ENCODE results near the gene QRICH1.

The QRICH1 gene

GRCh38 chr3:49112262-49112661 is 18.4 kb upstream of the QRICH1 start:
- no peak for DNase-seq

GRCh38 chr3:49111347-49111746 is 17.5 kb upstream of the QRICH1 start:
- DNase-seq = no peak

- DNase-seq = no peak
These were observed 16.9 kb upstream of the QRICH1 start for GRCh38 chr3:49110780-49111179.

GRCh38 chr3:49108346-49108745 is 14.5 kb upstream of the QRICH1 start:
- no peak for DNase-seq

GRCh38 chr3:49104427-49105291 is 10.8 kb upstream of the QRICH1 start, which contains the start of gene QARS1:
QARS1 (minus strand) TSS chr3:49104757; CDS start chr3:49104733, 24 bp downstream.
- peak; percentile 65 for DNase-seq

- DNase-seq = no peak
These were observed 10.2 kb upstream of the QRICH1 start for GRCh38 chr3:49104052-49104426.

- DNase-seq = no peak
These were observed 6.3 kb upstream of the QRICH1 start for GRCh38 chr3:49100046-49100615.

GRCh38 chr3:49098910-49099630 is 5.2 kb upstream of the QRICH1 start:
- DNase-seq = no peak

GRCh38 chr3:49098429-49098828 is 4.6 kb upstream of the QRICH1 start:
- DNase-seq = peak; percentile 23

- no peak for DNase-seq
These were observed 676 bp downstream of the QRICH1 start for GRCh38 chr3:49092938-49093852.

GRCh38 chr3:49081429-49081828 is 12.4 kb downstream of the QRICH1 start:
- no peak for DNase-seq

GRCh38 chr3:49079270-49079669 is 14.6 kb downstream of the QRICH1 start:
- no peak for DNase-seq

GRCh38 chr3:49076646-49077045 is 17.2 kb downstream of the QRICH1 start:
- DNase-seq = no peak

GRCh38 chr3:49076116-49076515 is 17.8 kb downstream of the QRICH1 start:
- no peak for DNase-seq

GRCh38 chr3:49058011-49058410 is 35.9 kb downstream of the QRICH1 start:
- no peak for DNase-seq

GRCh38 chr3:49057268-49057667 is 36.6 kb downstream of the QRICH1 start:
- DNase-seq = no peak

GRCh38 chr3:49054344-49054862 is 39.5 kb downstream of the QRICH1 start:
- DNase-seq = no peak

GRCh38 chr3:49053543-49053942 is 40.3 kb downstream of the QRICH1 start:
- DNase-seq = no peak

GRCh38 chr3:49035281-49035680 is 58.6 kb downstream of the QRICH1 start:
- DNase-seq = no peak

GRCh38 chr3:49034650-49035049 is 59.2 kb downstream of the QRICH1 start:
- DNase-seq = no peak

GRCh38 chr3:49032646-49033304 is 61.1 kb downstream of the QRICH1 start:
- DNase-seq = no peak

- no peak for DNase-seq
These were observed 63.5 kb downstream of the QRICH1 start for GRCh38 chr3:49030321-49030720.

All from DMS79 (cell line).